ENCODE measurements around the gene OR2A25. TPM values are rescaled to one million over a fixed set of nuclear protein-coding genes. Genes with fewer than 3 reads are reported as not detected.
"Not testable (repeated sequence)": the region's sequence is repeated elsewhere in the genome, so short reads cannot be mapped to it uniquely, and the experiment has no call there.

The OR2A25 gene
- total RNA-seq, 1 donor from 2014 or later: not detected

DNA sequence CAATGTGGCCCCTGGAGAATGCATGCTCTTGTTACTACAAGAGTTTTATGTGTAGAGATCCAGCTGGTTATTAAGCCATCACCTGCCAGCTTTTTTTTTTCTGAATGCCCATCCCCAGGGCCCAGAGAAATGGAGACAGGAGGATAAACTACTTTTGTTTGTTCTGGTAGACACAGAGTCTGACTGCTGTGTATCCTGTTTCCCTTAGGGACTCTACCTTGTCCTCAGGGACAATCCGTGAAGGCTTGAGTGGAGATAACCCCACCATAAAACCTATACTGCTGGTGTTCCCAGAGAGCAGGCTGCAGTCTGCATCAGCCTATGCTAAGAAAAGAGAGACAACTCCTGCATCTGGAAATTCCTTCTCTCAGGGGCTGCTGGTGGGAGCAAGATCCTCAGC is 21.0 kb upstream of the OR2A25 start, which contains the start of gene OR2A5:
Gene OR2A5, plus strand, starts transcription at position 301 of the 400 bp plus-strand sequence. CDS start 1,454 bp downstream, outside the sequence.
- intact Hi-C loops (cut with DNase I): no loop called here
- H3K36me3 ChIP-seq: no peaks in the 10 kb centered on the region
- TF ChIP-seq POLR2AphosphoS5 (IDR thresholded peaks at IDR 0.05; ENCODE audit: insufficient read depth in 1 of 2, low read depth in 1 of 2): no peak
- TF ChIP-seq, protein P1, sequence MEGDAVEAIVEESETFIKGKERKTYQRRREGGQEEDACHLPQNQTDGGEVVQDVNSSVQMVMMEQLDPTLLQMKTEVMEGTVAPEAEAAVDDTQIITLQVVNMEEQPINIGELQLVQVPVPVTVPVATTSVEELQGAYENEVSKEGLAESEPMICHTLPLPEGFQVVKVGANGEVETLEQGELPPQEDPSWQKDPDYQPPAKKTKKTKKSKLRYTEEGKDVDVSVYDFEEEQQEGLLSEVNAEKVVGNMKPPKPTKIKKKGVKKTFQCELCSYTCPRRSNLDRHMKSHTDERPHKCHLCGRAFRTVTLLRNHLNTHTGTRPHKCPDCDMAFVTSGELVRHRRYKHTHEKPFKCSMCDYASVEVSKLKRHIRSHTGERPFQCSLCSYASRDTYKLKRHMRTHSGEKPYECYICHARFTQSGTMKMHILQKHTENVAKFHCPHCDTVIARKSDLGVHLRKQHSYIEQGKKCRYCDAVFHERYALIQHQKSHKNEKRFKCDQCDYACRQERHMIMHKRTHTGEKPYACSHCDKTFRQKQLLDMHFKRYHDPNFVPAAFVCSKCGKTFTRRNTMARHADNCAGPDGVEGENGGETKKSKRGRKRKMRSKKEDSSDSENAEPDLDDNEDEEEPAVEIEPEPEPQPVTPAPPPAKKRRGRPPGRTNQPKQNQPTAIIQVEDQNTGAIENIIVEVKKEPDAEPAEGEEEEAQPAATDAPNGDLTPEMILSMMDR (IDR thresholded peaks at IDR 0.05): no peak
- no peak for TF ChIP-seq POLR2A (IDR thresholded peaks at IDR 0.05)
- no peaks in the 10 kb centered on the region for H3K9me3 ChIP-seq
- no peak within 1 kb of the TSS for H3K27ac ChIP-seq
- DNase-seq (ENCODE audit: extremely low spot score in 2 of 2): no peak
- H3K4me1 ChIP-seq: no peaks in the 10 kb centered on the region
- no peaks in the 10 kb centered on the region for H3K27me3 ChIP-seq
- H3K4me3 ChIP-seq: no peak within 1 kb of the TSS

DNA sequence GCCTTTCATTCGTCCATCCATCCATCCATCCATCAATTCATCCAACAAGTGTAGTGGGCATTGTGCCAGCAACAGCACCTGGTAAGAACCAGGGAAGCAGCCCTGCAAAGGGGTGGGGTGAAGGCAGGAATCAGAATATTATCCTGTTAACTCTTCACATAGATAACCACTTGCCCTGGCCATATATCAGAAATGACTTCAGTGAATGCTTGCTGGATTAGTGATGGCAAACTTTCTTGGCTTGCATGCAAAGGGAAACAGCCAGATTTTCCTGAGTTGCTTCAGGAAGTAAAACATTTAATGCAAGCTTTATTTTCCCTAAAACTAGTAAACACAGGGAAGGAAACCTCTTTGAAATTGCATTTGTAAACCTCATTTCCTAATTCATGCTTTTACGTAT is 20.1 kb upstream of the OR2A25 start:
- H3K36me3 ChIP-seq: no peaks in the 10 kb centered on the region
- H3K9me3 ChIP-seq: no peaks in the 10 kb centered on the region
- DNase-seq (ENCODE audit: extremely low spot score in 2 of 2): no peak
- no peak overlapping the region for H3K4me3 ChIP-seq
- H3K27ac ChIP-seq: no peak overlapping the region
- no peaks in the 10 kb centered on the region for H3K27me3 ChIP-seq
- TF ChIP-seq, protein P1 (IDR thresholded peaks at IDR 0.05): no peak
- no peak for TF ChIP-seq POLR2AphosphoS5 (IDR thresholded peaks at IDR 0.05; ENCODE audit: insufficient read depth in 1 of 2, low read depth in 1 of 2)
- no peak for TF ChIP-seq POLR2A (IDR thresholded peaks at IDR 0.05)
- no peaks in the 10 kb centered on the region for H3K4me1 ChIP-seq
- intact Hi-C loops (cut with DNase I): no loop called here

DNA sequence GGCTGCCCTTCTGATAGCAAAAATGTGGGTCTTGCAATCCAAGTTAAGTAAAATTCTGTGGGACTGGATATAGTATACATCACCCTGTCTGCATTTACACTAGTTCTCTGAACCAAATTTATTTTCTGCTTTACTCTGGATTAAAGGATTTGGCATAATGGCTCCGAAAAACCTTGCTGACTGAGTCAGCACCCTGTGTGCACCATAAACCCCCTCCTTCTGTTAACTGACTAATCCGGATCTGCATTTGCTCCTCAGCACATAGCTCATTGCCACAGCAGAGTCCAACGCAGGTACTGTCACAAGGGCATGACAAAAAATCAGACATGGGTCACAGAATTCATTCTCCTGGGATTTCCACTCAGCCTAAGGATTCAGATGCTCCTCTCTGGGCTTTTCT is 19.5 kb upstream of the OR2A25 start:
- DNase-seq (ENCODE audit: extremely low spot score in 2 of 2): no peak
- Histone ChIP-seq H3K9me3 (no peaks in the 10 kb centered on the region), H3K4me1 (no peaks in the 10 kb centered on the region), H3K27ac (no peak overlapping the region), H3K27me3 (no peaks in the 10 kb centered on the region), H3K36me3 (no peaks in the 10 kb centered on the region), H3K4me3 (no peak overlapping the region)
- TF ChIP-seq POLR2AphosphoS5 (IDR thresholded peaks at IDR 0.05; ENCODE audit: insufficient read depth in 1 of 2, low read depth in 1 of 2) (no peak), POLR2A (IDR thresholded peaks at IDR 0.05) (no peak)
- TF ChIP-seq, protein P1 (IDR thresholded peaks at IDR 0.05): no peak
- intact Hi-C loops (cut with DNase I): no loop called here

DNA sequence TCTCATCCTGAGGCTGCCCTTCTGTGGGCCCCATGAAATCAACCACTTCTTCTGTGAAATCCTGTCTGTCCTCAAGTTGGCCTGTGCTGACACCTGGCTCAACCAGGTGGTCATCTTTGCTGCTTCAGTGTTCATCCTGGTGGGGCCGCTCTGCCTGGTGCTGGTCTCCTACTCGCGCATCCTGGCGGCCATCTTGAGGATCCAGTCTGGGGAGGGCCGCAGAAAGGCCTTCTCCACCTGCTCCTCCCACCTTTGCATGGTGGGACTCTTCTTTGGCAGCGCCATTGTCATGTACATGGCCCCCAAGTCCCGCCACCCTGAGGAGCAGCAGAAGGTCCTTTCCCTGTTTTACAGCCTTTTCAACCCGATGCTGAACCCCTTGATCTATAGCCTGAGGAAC is 18.7 kb upstream of the OR2A25 start:
- DNase-seq (ENCODE audit: extremely low spot score in 2 of 2); H3K4me1 ChIP-seq; H3K36me3 ChIP-seq; H3K9me3 ChIP-seq; H3K27me3 ChIP-seq; H3K27ac ChIP-seq; intact Hi-C loops (cut with DNase I); H3K4me3 ChIP-seq: not testable (repeated sequence)

DNA sequence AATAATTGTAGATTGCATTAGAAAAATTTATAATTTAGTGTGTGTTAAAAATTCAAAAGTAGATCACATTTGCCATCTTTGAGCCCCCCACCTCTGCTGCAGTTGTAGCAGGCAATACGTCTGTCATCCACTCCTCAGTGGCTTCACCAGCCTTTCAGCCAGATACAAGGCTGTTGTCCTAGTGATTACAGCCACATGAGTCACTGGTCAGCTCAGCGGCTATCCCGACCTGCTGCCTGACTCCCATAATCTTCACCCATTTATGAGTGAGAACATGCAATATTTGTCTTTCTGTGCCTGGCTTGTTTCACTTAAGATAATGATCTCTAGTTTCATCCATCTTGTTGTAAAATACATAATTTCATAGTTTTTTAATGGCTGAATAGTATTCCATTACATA is 11.7 kb upstream of the OR2A25 start:
- H3K36me3 ChIP-seq: no peaks in the 10 kb centered on the region
- DNase-seq (ENCODE audit: extremely low spot score in 2 of 2): no peak
- intact Hi-C loops (cut with DNase I): no loop called here
- TF ChIP-seq POLR2A (IDR thresholded peaks at IDR 0.05): no peak
- TF ChIP-seq, protein P1 (IDR thresholded peaks at IDR 0.05): no peak
- TF ChIP-seq POLR2AphosphoS5 (IDR thresholded peaks at IDR 0.05; ENCODE audit: insufficient read depth in 1 of 2, low read depth in 1 of 2): no peak
- H3K9me3 ChIP-seq: no peaks in the 10 kb centered on the region
- no peaks in the 10 kb centered on the region for H3K27me3 ChIP-seq
- H3K4me1 ChIP-seq: no peaks in the 10 kb centered on the region
- H3K4me3 ChIP-seq: no peak overlapping the region
- H3K27ac ChIP-seq: no peak overlapping the region

DNA sequence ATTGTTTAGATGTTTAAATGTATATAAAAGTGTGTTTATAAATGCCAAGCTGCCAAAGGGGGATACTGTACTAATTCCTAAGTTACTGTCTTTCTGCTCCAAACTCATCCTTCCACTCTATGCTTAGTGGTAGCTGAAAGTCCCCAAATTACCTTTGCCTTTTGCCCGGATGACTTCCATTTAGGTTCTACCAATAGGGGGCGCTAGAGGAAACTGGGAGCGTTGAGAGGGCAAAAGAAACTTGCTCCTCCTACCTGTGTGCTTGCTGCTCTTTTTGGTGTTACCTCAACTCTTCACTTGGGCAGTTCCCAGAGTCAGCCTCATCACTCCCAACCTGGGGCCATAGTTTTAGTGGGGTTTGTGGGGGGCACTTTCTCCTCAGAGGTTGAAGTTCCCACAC is 5.9 kb upstream of the OR2A25 start:
- no peak for DNase-seq (ENCODE audit: extremely low spot score in 2 of 2)
- intact Hi-C loops (cut with DNase I): no loop called here

More for the DNA sequence above, 5.9 kb upstream of the OR2A25 start:
- TF ChIP-seq, protein P1 (IDR thresholded peaks at IDR 0.05): no peak
- TF ChIP-seq POLR2A (IDR thresholded peaks at IDR 0.05): no peak
- no peak for TF ChIP-seq POLR2AphosphoS5 (IDR thresholded peaks at IDR 0.05; ENCODE audit: insufficient read depth in 1 of 2, low read depth in 1 of 2)
- H3K36me3 ChIP-seq: no peaks in the 10 kb centered on the region
- no peak overlapping the region for H3K27ac ChIP-seq
- H3K4me1 ChIP-seq: no peaks in the 10 kb centered on the region
- H3K9me3 ChIP-seq: no peaks in the 10 kb centered on the region
- H3K27me3 ChIP-seq: no peaks in the 10 kb centered on the region
- no peak overlapping the region for H3K4me3 ChIP-seq

Data from vagina (tissue), 2 donors.